GM19351 (cell line): ENCODE data around the gene C7.

ENCODE experiments used
- ATAC-seq: cut with Tn5 transposase; IDR thresholded peaks from one replicate; pipeline ENCODE4 v1.9.1; 2021; ENCODE audit warnings: mild to moderate bottlenecking, moderate library complexity; ENCODE audit not compliant: unreplicated experiment

The C7 gene

DNA sequence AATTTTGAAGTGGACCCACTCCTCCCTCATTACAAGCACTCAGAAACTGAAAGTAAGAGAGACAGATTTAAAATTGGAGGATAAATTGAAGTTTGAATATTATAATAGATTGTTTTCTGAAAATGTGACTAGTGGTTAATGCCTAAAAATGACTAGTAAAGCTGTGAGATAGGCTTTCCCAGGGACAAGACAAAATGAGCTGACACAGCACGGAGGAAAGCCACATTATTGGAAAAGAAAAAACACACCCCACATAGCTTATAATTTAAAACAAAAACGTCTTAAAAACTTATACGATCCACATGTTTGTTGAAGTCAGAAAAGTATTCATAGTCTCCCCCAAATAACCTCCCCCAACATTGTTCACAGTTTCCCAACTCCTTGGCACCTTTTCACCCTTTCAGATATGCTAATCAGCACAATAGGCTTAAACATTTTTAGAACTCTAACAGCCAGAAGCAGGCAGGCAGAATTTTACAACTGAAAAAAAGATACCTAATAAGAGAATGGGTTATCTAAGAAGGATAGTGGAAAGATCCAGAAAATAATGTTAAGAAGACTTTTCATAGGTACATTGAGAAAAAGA, 6.1 kb downstream of the C7 start:
- no peak for ATAC-seq

DNA sequence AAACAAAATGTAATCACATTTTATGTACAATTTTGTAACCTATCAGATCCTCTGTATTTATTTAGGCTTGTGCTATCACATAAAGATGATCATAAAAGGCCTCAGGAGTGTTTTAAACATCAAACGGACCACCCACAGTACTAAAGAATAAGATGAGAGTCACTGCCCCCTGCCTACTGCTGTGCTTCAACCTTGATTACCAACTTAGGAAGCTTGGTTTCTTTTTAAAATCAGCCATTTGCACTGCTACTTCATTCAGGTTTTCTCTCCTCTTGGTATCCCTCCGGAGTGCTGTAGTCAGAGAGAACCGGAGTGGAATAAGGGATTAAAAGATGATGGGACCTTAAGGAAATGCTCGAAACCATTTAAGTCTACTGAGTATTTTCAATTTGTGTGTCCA, 6.9 kb downstream of the C7 start:
- ATAC-seq = no peak

- no peak for ATAC-seq
These were observed 19.7 kb downstream of the C7 start for GRCh38 chr5:40928886-40929448.

- ATAC-seq = no peak
These were observed 23.5 kb downstream of the C7 start for GRCh38 chr5:40932766-40933165.

GRCh38 chr5:40937075-40937474, 27.8 kb downstream of the C7 start:
- ATAC-seq = no peak

GRCh38 chr5:40939753-40940152, 30.5 kb downstream of the C7 start:
- peak; percentile 60 for ATAC-seq

DNA sequence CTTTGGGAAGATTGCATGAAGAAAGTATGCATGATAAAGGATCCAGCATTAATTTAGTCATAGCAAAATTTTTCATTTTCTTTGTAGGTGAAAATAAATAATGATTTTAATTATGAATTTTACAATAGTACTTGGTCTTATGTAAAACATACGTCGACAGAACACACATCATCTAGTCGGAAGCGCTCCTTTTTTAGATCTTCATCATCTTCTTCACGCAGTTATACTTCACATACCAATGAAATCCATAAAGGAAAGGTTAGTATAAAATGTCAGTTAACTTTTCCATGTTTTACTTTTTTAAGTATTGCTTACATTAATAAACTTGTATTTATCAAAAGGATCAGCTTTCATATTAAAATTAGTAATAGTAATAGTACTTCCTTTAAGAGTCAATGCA, 35.8 kb downstream of the C7 start:
- ATAC-seq = no peak

GRCh38 chr5:40955313-40955712, 46.0 kb downstream of the C7 start:
- no peak for ATAC-seq

DNA sequence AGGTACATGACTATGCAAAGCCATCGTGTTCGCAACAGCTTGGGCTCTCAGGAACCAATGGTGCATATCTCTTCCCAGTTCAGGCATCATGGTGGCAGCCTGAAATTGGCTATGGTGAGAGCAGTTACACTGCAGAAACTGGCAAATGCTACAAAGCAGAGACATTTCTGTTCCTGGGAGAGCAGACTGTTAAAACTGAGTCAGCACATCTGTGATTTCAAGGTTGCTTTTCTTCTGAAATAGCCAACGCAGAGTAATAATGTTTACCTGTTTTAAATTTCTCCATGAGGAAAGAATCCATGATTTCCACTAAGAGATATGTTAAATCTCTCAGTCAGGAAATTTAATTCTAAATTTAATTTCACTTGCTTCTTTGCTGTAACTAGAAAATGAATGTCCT, 47.8 kb downstream of the C7 start:
- ATAC-seq = no peak

DNA sequence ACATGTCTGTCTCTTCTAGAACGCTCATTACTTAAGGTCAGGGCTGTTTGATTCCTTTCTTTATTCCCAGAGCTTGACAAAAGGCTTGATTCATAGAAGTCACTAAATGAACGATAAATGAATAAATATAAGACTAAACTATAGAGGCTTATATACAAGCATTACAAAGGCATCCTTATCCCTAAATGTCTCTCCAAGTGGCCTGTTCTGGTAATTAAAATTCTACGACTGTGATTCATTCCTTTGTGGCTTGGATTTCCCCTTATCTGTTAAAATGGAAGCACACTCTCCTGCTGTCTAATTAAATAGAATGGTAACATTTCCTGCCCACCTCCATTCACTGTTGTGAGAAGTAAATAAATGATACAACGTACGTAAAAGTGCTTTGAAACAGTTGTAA, 49.5 kb downstream of the C7 start:
- ATAC-seq = no peak

DNA sequence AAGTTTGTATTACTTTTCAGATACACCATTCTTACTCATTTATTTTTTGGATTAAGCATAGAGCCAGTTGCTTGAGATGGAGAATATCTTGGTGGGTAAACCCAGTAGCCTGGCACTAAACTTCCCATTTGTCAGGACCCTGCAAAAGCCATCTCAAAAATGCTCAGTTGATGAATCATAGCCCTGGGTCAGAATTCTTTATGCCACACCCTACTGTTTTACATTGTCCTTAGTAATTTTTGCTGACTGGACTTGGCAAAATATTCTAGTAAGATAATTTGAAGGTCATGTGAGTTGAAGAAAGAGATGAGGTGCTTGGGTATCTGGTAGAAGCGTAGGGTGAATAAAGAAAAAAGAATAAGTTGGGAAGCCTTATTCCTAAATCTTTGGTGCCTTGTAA, 50.7 kb downstream of the C7 start:
- ATAC-seq = no peak

DNA sequence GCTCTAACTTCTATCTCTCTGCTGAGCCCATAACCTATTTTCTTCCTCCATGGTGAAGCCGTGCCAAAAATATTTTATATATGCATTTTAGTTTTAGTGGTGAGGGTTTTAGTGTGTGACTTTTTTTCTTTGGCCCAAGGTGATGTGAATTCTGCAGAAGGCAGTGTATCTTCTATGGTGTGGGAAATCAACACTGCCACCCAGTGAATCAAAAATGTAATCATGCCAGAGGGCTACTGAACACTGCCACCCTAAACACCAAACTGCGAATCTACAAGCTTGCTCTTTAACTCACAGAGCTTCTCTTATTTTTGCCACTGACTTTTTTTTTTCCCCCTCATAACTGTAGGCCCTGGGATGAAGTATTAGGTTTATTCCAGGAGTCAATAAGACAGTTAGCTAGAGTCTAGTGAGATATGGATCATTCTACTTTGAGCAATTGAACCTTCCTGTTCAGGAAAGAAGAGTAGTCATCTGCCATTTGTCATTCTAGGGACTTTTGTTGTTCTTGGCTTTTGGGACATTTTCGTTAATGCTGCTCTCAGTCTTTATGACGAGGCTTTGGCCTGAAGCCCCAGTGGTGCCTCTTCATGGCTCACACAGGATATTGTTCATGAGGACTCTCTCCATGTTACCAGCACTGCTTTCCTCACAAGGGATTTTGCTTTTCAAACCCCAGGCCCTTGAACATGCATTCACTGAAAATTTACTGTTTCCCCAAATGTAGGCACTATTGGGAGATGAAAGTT, 53.1 kb downstream of the C7 start:
- ATAC-seq = no peak

DNA sequence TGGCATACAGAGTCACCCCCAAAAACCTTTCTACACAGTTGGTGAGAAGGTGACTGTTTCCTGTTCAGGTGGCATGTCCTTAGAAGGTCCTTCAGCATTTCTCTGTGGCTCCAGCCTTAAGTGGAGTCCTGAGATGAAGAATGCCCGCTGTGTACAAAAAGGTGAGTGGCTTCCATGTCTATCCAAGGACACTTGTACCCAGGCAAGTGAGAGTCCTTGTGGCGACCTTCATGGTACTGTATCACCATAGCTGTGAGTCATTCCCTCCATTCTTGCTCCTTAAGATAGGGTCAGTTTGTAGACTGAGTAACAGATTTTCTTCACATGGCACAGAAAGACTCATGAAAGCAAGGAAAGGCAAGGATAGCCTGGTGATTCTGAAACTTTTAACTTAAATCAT, 63.1 kb downstream of the C7 start:
- ATAC-seq = no peak

DNA sequence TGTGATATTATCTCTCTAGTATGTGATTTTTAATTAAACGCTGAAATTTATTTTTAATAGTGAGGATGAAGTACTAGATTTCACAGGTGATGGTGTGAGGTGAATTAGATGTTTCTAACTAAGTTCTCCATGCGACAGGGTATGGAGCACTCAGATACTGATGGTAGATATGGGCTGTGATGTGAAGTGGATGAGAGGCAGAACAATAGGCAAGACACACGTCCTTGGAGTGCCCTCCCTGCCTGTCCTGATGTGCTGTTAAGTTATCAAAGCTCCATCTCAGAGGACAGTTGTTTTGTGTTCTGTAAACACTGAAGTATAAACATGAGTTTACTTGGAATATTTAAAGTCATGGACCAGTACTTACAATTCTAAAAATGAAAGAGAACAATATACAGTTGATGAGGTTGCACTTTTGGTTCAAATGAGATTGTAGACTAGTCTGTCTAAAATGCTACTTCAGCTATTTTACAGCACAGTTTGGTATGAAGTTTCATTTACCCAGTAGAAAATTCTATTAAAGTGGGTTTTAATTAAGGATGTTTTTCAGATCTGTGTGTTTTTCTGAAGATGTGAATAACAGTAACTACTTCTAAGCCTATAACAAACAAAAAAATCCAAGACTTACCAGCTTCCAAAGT, 64.2 kb downstream of the C7 start:
- ATAC-seq = no peak

- ATAC-seq = no peak
These were observed 66.7 kb downstream of the C7 start for GRCh38 chr5:40976041-40976440.

DNA sequence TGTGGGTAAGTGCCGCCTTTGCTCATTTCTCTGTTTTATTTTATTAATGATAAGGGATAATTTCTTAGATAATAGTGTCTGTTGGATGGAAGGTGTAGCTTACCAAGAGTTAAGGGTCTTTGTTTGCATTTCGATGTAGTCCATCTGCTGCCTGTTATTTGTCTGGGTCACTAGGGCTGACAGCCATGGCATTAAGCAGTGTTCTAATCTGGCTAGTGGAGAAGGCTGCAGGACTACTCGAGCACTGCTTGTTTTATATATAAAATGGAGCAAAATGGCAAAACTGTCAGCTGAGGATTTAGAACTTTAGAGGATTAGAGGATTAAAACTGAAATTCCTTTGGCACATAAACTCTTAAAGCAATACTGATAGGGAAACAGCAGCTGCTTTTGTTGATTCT, 67.5 kb downstream of the C7 start:
- no peak for ATAC-seq

- no peak for ATAC-seq
These were observed 72.1 kb downstream of the C7 start for GRCh38 chr5:40981420-40981819.

DNA sequence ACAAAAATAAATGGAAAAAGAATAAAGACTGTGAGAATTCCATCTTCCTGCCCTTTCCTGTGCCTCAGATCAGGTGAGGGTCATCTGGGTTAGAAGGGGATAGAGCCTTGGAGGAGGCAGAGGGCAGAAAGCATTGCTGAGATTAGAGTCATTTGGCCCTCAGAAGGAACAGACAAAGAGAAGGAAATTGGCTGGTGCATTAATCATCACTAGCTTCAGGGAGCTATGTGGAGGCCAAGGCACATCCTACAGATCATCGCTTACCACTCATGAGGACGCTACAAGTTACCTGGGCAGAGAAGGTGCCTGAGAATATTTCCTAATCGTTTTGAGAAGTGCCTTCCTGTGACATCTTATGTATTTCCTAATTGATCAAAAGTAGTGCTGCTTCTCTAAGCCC, 74.5 kb downstream of the C7 start:
- ATAC-seq = no peak

DNA sequence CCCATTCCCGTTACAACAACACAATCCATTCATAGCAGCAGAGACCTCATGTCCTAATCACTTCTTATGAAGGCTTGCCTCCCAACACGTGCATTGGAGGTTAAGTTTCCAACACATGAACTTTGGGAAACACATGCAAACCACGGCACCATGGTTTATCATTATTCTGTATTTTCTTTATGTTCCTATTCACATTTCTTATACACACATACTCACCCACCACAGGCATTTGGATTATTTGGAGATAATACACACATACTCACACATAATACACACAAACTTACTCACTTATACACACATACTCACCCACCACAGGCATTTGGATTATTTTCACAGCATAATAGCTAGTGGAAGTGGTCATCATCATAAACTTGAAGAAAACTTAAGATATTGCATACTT, 75.6 kb downstream of the C7 start:
- ATAC-seq = no peak

- no peak for ATAC-seq
These were observed 76.2 kb downstream of the C7 start for GRCh38 chr5:40985501-40985900.

- ATAC-seq = no peak
These were observed 77.4 kb downstream of the C7 start for GRCh38 chr5:40986666-40987065.

GRCh38 chr5:40987349-40987748, 78.1 kb downstream of the C7 start:
- ATAC-seq = no peak
